Esophagus muscularis mucosa (tissue), 4 donors: ENCODE measurements around the gene DHX34. TPM values are rescaled to one million over a fixed set of nuclear protein-coding genes. Genes with fewer than 3 reads are reported as not detected.

Experiments used
- DNase-seq: peaks from one replicate; pipeline ENCODE4 v3.0.0-alpha.2; 2017; ENCODE audit errors: extremely low spot score
- H3K27ac ChIP-seq, 4 donors: fragments of 200-600 bp; sonication (generic); replicated peaks in 1 of 4; 1 replicate in 3 of 4; 2 replicates in 1 of 4; pipeline ENCODE4 v1.5.1; 2016 to 2019; ENCODE audit warnings: mild to moderate bottlenecking in 1 of 4
- H3K27me3 ChIP-seq, 4 donors: fragments of 200-600 bp; sonication (generic); one replicate each; pipeline versions ENCODE4 v1.5.1 to v1.6.0; 2016 to 2019
- H3K36me3 ChIP-seq, 4 donors: fragments of 200-600 bp; sonication (generic); one replicate each; pipeline ENCODE4 v1.5.1; 2016 to 2019
- H3K4me1 ChIP-seq, 4 donors: fragments of 200-600 bp; sonication (generic); one replicate each; pipeline ENCODE4 v1.5.1; 2016 to 2019
- H3K4me3 ChIP-seq, 4 donors: fragments of 200-600 bp; sonication (generic); 1 replicate in 2 of 4; 2 replicates in 2 of 4; pipeline ENCODE4 v1.5.1; 2016 to 2019; ENCODE audit warnings: mild to moderate bottlenecking in 4 of 4, moderate library complexity in 1 of 4
- H3K9me3 ChIP-seq, 4 donors: fragments of 200-600 bp; sonication (generic); 1 replicate in 3 of 4; 2 replicates in 1 of 4; pipeline ENCODE4 v1.5.1; 2016 to 2019
- EP300 ChIP-seq: sonication (generic); formaldehyde crosslinking; IDR thresholded peaks from one replicate; pipeline ENCODE4 v1.6.1; 2017; ENCODE audit warnings: antibody characterized with exemption
- POLR2A ChIP-seq: fragments of 450-650 bp; IDR thresholded peaks from one replicate; pipeline ENCODE4 v1.6.1; 2017; ENCODE audit warnings: antibody characterized with exemption, moderate library complexity, mild to moderate bottlenecking, low read depth
- POLR2AphosphoS5 ChIP-seq, 2 donors: sonication (generic); formaldehyde crosslinking; IDR thresholded peaks; one replicate each; pipeline ENCODE4 v1.6.1; 2017; ENCODE audit warnings: antibody characterized with exemption in 2 of 2
- WGBS: methylation state at CpG from one replicate; pipeline ENCODE4 v1.1.5; 2018; 5-methylcytosine and 5-hydroxymethylcytosine counted together
- intact Hi-C: fragments of 100-400 bp; cut with DNase I; formaldehyde crosslinking; loops from one replicate; pipeline ENCODE4 v1.15.1; 2023
- total RNA-seq, 4 donors: library from RNA; depleted of rRNA; stranded (reverse); fragments of >200 nt; gene quantifications; one replicate each; pipeline versions ENCODE4 v1.1.0 to v1.2.1, GENCODE V29; 2016
- TF ChIP-seq, protein P1 (sequence below), 3 experiments: fragments of 200-600 bp in 2 of 3; fragments of 450-650 bp in 1 of 3; sonication (generic) in 2 of 3; IDR thresholded peaks; one replicate each; pipeline ENCODE4 v1.5.1; 2017 to 2019; ENCODE audit warnings: antibody characterized with exemption in 3 of 3, mild to moderate bottlenecking in 2 of 3, moderate library complexity in 1 of 3

DHX34 gene
- total RNA-seq, 4 donors from 2014 or later, result 9.1 to 15.6 (median 12.2) TPM

DNA sequence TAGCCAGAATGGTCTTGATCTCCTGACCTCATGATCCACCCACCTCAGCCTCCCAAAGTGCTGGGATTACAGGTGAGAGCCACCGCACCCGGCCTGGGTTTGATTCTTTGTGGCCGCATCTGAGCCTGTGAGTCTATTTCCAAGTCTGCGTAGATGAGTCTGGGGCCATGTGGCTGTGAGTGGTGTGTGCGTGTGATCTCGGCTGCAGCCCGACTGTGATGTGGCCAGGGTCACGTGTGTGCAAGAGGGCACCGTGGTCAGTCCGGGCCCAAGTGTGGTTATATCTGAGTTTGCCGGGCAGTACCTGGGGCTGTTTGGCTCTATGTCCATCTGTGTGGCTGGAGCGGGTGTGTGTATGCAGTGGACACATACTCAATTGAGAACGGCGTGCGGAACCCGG lies 64.8 kb downstream of the DHX34 start:
- DNase-seq, result no peak
- no peak overlapping the region for H3K27ac ChIP-seq
- TF ChIP-seq, protein P1, sequence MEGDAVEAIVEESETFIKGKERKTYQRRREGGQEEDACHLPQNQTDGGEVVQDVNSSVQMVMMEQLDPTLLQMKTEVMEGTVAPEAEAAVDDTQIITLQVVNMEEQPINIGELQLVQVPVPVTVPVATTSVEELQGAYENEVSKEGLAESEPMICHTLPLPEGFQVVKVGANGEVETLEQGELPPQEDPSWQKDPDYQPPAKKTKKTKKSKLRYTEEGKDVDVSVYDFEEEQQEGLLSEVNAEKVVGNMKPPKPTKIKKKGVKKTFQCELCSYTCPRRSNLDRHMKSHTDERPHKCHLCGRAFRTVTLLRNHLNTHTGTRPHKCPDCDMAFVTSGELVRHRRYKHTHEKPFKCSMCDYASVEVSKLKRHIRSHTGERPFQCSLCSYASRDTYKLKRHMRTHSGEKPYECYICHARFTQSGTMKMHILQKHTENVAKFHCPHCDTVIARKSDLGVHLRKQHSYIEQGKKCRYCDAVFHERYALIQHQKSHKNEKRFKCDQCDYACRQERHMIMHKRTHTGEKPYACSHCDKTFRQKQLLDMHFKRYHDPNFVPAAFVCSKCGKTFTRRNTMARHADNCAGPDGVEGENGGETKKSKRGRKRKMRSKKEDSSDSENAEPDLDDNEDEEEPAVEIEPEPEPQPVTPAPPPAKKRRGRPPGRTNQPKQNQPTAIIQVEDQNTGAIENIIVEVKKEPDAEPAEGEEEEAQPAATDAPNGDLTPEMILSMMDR (IDR thresholded peaks at IDR 0.05), result no peak
- TF ChIP-seq POLR2AphosphoS5 (IDR thresholded peaks at IDR 0.05) (no peak), EP300 (no peak), POLR2A (no peak)
- peaks cover 0 to 9% (median 4%) of the 10 kb centered on the region in 4 donors for H3K36me3 ChIP-seq
- intact Hi-C loops, result no loop called here
- H3K4me1 ChIP-seq, result peaks cover 0 to 27% (median 22%) of the 10 kb centered on the region in 4 donors
- peaks cover 0 to 44% (median 0%) of the 10 kb centered on the region in 4 donors for H3K27me3 ChIP-seq
- 95% methylated on average over 15 of the region's 16 CpGs for WGBS
- no peak overlapping the region for H3K4me3 ChIP-seq
- no peaks in the 10 kb centered on the region for H3K9me3 ChIP-seq

DNA sequence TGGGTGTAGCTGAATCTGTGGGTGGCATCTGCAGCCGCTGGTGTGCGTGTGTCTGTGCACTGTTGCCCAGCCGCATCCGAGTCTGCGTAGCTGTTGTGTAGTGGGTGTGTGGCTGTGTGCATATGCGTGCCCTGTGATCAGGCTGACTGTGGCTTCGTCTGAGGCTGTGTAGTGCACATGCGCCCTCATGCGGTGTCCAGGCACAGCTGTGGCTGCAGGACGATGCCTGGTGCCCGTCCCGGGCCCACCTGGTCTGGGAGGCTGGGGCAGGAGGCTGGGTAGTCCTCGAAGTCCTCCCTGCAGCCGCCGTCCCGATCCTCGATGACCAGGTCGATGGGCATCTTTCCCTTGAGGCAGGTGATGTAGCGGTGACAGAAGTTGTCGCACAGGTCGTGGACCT lies 65.4 kb downstream of the DHX34 start:
- Histone ChIP-seq H3K27ac (no peak overlapping the region), H3K9me3 (no peaks in the 10 kb centered on the region), H3K27me3 (peaks cover 0 to 50% (median under 1%) of the 10 kb centered on the region in 4 donors), H3K36me3 (peaks cover 0 to 9% (median 4%) of the 10 kb centered on the region in 4 donors), H3K4me3 (no peak overlapping the region), H3K4me1 (peaks cover 0 to 28% (median 27%) of the 10 kb centered on the region in 4 donors)
- intact Hi-C loops, result no loop called here
- WGBS, result 79% methylated on average over 21 of the region's 21 CpGs
- TF ChIP-seq EP300 (no peak), POLR2AphosphoS5 (IDR thresholded peaks at IDR 0.05) (no peak), POLR2A (no peak)
- TF ChIP-seq, protein P1 (IDR thresholded peaks at IDR 0.05), result no peak
- DNase-seq, result no peak

GRCh38 chr19:47415953-47416642 lies 67.0 kb downstream of the DHX34 start:
- Histone ChIP-seq H3K27me3 (peaks cover 0 to 66% (median 10%) of the 10 kb centered on the region in 4 donors), H3K4me1 (peaks cover 0 to 41% (median 24%) of the 10 kb centered on the region in 4 donors), H3K9me3 (no peaks in the 10 kb centered on the region), H3K4me3 (no peak overlapping the region), H3K36me3 (peaks cover 0 to 9% (median 4%) of the 10 kb centered on the region in 4 donors), H3K27ac (no peak overlapping the region)
- WGBS, result 90% methylated on average over 18 of the region's 21 CpGs
- TF ChIP-seq POLR2A (no peak), EP300 (no peak), POLR2AphosphoS5 (IDR thresholded peaks at IDR 0.05) (no peak)
- TF ChIP-seq, protein P1 (IDR thresholded peaks at IDR 0.05), result no peak
- intact Hi-C loops, result no loop called here
- no peak for DNase-seq

DNA sequence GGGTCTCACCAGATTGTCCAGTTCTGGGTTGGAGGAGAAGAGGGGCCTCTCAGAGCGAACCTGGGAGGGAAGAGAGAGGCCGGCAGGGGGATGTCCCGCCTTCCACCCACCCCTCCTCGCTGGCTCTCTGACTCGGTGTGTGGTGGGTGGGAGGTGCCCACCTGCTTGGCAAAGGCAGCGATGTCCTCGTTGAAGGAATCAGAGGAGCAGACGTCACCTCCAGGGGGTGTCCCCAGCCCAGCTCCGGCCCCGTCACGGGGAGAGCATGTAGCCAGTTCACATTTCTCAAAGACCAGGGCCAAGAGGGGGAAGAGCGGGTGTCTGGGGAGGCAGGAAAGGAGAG lies 67.5 kb downstream of the DHX34 start:
- peaks cover 0 to 46% (median 24%) of the 10 kb centered on the region in 4 donors for H3K4me1 ChIP-seq
- intact Hi-C loops, result no loop called here
- 62% methylated on average over 9 of the region's 12 CpGs for WGBS
- H3K36me3 ChIP-seq, result peaks cover 0 to 9% (median 4%) of the 10 kb centered on the region in 4 donors
- H3K27ac ChIP-seq, result no peak overlapping the region
- H3K9me3 ChIP-seq, result no peaks in the 10 kb centered on the region
- no peak for DNase-seq
- no peak for TF ChIP-seq EP300
- TF ChIP-seq POLR2AphosphoS5 (IDR thresholded peaks at IDR 0.05), result no peak
- TF ChIP-seq, protein P1 (IDR thresholded peaks at IDR 0.05), result no peak
- no peak for TF ChIP-seq POLR2A
- H3K27me3 ChIP-seq, result peaks cover 0 to 71% (median 15%) of the 10 kb centered on the region in 4 donors
- H3K4me3 ChIP-seq, result no peak overlapping the region
